ENCODE results near the gene AGO3. TPM values are rescaled to one million over a fixed set of nuclear protein-coding genes. Genes with fewer than 3 reads are reported as not detected.

The AGO3 gene
- total and polyA plus RNA-seq, 7 donors = 2.2 to 17.6 (median 10.4) TPM

DNA sequence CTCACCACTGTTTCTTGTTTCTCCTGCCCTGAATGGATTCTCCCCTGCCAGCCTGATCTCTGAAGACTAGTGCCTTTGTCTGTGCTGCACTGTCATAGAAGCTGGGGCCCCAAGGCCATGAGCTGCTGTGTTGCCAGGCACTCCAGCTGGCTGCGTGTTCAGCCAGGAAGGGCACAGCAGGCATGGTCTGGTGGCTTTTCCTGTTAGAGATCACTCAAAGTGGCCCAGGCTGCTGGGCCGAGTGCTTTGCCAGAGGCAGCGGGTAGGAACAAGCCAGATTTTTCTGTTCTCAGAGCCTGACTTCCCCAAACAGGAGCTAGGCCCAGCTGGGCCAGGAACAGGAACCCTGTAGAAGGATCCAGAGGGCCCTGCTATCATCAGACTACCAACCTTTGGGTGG lies 163.0 kb downstream of the AGO3 start:
- Histone ChIP-seq H3K4me1 (peaks cover 19% of the 10 kb centered on the region), H3K4me3 (no peak overlapping the region), H3K27me3 (ENCODE audit: insufficient read depth in 3 of 3, low read length in 2 of 3) (no peaks in the 10 kb centered on the region), H3K9me3 (no peaks in the 10 kb centered on the region), H3K36me3 (ENCODE audit: insufficient read depth in 1 of 2, low read depth in 1 of 2) (peaks cover 4 to 61% of the 10 kb centered on the region in 2 donors), H3K27ac (no peak overlapping the region)
- TF ChIP-seq CTCF (IDR thresholded peaks at IDR 0.05) = no peak
- ATAC-seq = no peak
- intact Hi-C loops (cut with DNase I) = loop anchor here (10.0 kb wide), 2 partner anchors 121 to 331 kb away; no protein-coding TSS in a partner anchor
- DNase-seq = no peak
- WGBS, 3 donors = 51 to 64% (median 56%) methylated on average over 3 of the region's 3 CpGs

GRCh38 chr1:36094621-36095061 lies 163.7 kb downstream of the AGO3 start:
- H3K27ac ChIP-seq = no peak overlapping the region
- 62 to 72% (median 64%) methylated on average over 8 of the region's 8 CpGs for WGBS, 3 donors
- peaks cover 16% of the 10 kb centered on the region for H3K4me1 ChIP-seq
- intact Hi-C loops (cut with DNase I) = loop anchor here (5.0 to 10.0 kb wide), 5 partner anchors 43 to 330 kb away; no protein-coding TSS in a partner anchor
- H3K27me3 ChIP-seq (ENCODE audit: insufficient read depth in 3 of 3, low read length in 2 of 3) = no peaks in the 10 kb centered on the region
- peak in 1 of 2 donors; percentile 46 for DNase-seq
- H3K4me3 ChIP-seq = no peak overlapping the region
- ATAC-seq = peak in 1 of 4 donors; percentile 8
- no peaks in the 10 kb centered on the region for H3K9me3 ChIP-seq
- peaks cover 4 to 61% of the 10 kb centered on the region in 2 donors for H3K36me3 ChIP-seq (ENCODE audit: insufficient read depth in 1 of 2, low read depth in 1 of 2)
- no peak for TF ChIP-seq CTCF (IDR thresholded peaks at IDR 0.05)

DNA sequence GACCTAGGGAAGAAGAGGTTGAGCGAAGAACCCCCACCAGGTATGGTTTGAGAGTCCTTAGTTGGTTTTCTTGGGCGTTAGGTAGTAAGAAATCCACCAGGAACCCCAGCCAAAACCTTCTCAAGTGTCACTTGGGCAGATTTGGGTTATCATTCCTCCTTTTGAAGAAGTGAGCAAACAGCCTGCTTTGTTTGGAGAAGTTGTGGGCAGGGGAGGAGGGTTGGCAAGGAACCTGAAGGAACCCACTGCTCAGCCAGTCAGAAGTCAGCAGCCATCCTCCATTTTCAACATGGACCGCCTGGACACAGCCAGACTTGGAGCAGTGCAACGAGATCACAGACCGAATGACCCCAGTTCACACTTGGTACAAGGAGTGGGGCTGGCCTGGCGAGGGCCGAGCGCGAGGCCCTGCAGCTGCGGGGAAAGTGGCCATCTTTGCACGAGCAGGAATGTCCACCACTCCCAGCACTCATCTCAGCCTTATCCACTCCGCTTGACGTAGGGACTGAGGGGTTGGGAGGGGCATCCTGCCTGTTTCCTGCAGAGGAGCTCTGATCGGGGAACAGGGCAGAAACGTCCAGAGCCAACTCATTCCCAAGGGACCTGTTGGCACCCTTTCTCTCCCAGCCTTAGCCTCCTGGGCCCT lies 165.0 kb downstream of the AGO3 start:
- Histone ChIP-seq H3K9me3 (no peaks in the 10 kb centered on the region), H3K4me1 (peaks cover 6% of the 10 kb centered on the region), H3K27ac (no peak overlapping the region), H3K36me3 (ENCODE audit: insufficient read depth in 1 of 2, low read depth in 1 of 2) (peaks cover 4 to 57% of the 10 kb centered on the region in 2 donors), H3K27me3 (ENCODE audit: insufficient read depth in 3 of 3, low read length in 2 of 3) (no peaks in the 10 kb centered on the region), H3K4me3 (no peak overlapping the region)
- ATAC-seq (no peak), DNase-seq (no peak)
- TF ChIP-seq CTCF (IDR thresholded peaks at IDR 0.05) = no peak
- intact Hi-C loops (cut with DNase I) = loop anchor here (5.0 to 10.0 kb wide), 5 partner anchors 41 to 329 kb away; no protein-coding TSS in a partner anchor
- 63 to 72% (median 68%) methylated on average over 13 to 15 of the region's 15 CpGs for WGBS, 3 donors

GRCh38 chr1:36096500-36097432 lies 165.9 kb downstream of the AGO3 start:
- WGBS, 3 donors = 67 to 72% (median 69%) methylated on average over 14 to 16 of the region's 16 CpGs
- intact Hi-C loops (cut with DNase I) = loop anchor here (5.0 to 10.0 kb wide), 5 partner anchors 41 to 328 kb away; no protein-coding TSS in a partner anchor
- ATAC-seq = no peak
- TF ChIP-seq CTCF (IDR thresholded peaks at IDR 0.05) = no peak
- Histone ChIP-seq H3K27ac (no peak overlapping the region), H3K27me3 (ENCODE audit: insufficient read depth in 3 of 3, low read length in 2 of 3) (no peaks in the 10 kb centered on the region), H3K4me3 (no peak overlapping the region), H3K9me3 (no peaks in the 10 kb centered on the region), H3K36me3 (ENCODE audit: insufficient read depth in 1 of 2, low read depth in 1 of 2) (peaks cover 4 to 48% of the 10 kb centered on the region in 2 donors), H3K4me1 (peaks cover 3% of the 10 kb centered on the region)
- DNase-seq = no peak
